ENCODE measurements around the gene MRFAP1L1.

The MRFAP1L1 gene

DNA sequence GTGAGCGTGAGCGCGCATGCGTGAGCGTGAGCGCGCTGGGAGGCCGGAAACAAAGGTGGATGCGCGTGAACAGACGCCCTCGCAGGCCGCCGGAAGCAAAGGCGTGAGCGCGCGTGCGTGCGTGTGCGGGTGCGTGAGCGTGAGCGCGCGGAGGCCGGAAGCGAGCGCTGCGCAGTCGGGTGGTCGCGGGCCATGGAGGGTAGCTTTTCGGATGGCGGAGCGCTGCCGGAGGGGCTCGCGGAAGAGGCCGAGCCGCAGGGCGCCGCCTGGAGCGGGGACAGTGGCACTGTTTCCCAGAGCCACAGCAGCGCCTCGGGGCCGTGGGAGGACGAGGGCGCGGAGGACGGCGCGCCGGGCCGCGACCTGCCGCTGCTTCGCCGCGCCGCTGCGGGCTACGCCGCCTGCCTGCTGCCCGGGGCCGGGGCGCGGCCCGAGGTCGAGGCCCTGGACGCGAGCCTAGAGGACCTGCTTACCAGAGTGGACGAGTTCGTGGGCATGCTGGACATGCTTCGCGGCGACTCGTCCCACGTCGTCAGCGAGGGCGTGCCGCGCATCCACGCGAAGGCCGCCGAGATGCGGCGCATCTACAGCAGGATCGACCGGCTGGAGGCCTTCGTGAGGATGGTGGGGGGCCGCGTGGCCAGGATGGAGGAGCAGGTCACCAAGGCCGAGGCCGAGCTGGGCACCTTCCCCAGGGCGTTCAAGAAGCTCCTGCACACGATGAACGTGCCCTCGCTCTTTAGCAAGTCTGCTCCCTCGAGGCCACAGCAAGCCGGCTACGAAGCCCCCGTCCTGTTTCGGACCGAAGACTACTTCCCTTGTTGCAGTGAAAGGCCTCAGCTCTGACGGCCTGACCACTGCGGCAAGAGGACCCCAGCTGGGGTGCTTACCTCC lies 6.6 kb upstream of the MRFAP1L1 start, which contains the start of gene BLOC1S4:
TSS of gene BLOC1S4 (plus strand) at position 157 of the 894 bp plus-strand sequence. CDS start at position 193, 36 bp downstream.
- peak; percentile 95 for DNase-seq (ENCODE audit: low spot score)

DNA sequence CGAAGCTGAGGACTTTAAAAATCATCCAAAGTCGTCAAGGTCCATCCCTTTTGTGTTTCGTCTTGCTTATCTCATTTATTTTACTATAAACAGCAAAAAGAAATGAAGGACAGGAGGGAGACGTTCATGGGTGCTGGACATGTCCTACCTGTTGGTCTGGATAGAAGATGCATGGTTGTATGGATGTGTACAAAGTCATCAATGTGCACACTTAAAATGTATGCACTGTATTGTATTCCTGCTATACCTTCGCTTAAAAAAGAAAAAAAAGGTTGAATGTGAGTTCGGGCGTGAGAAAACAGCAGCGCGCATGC lies 6.0 kb upstream of the MRFAP1L1 start:
- no peak for DNase-seq (ENCODE audit: low spot score)

DNA sequence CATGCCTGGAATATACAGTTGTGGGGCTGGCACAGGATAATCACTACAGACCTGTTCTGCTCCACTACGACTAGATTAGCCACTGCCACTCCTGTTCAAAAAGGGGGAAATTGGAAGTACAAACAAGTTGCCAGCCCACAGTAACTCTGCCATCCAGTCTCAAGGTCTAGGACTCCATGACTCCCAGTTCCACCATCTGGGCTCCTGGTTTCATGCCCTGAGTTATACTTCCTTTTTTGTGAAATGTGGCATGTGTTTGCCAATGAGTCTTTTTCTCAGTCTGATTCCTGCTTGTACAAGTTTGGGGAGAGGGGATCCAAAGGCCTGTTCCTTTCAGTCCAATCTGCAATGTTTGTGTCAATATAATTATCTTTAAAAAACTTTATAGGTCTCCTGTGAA lies 5.3 kb upstream of the MRFAP1L1 start:
- no peak for DNase-seq (ENCODE audit: low spot score)

DNA sequence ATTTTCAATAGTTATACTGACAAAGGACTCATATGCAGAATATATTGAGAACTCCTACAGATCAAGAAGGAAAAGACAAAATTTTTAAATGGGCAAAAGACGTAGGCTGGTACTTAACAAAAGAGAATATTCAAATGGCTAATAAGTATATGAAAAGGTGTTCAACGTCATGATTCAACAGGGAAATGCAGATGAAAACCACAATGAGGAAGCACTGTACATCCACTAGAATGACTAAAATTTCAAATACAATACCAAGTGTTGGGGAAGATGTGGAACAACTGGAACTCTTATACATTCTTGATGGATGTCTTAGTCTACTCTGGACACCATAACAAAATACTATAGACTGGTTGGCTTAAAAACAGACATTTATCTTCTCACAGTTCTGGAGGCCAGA lies 1.3 kb upstream of the MRFAP1L1 start:
- no peak for DNase-seq (ENCODE audit: low spot score)

DNA sequence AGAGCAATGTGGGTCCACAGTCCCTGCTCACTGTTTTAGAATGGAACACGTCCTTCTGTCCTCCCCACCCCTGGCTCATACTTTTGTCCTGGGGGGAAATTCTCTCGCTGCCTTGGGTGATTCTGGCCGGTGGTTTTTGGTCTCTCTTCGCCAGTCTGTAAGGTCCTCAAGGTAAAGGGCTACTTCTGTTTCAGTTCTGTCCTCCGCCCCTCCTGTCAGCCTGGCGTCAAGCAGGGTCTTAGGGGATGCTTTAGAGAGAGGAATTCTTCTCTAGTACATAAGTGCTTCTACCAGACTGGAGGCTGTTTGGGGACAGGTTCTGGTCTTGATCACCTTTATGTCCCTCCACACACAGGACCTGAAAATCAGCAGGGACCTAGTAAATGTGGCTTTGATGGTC lies 617 bp upstream of the MRFAP1L1 start:
- DNase-seq (ENCODE audit: low spot score), result no peak

DNA sequence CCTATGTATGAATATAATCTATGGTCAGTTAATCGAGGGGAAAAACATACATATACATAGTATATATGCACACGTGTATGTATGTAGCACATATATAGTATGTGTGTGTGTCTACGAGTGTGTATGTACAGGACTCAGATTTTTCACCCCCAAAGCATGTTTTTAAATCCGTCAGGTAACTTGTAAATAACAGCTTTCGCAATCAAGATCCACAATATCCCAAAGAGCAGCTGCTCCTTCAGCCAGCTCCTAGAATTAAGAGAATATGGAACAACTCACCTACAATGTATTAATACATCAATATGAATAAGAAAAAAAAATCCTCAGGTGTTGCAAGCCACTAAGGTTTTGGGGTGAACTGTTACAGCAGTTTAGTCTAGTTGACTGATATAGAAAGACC lies 3.5 kb downstream of the MRFAP1L1 start:
- DNase-seq (ENCODE audit: low spot score), result no peak

DNA sequence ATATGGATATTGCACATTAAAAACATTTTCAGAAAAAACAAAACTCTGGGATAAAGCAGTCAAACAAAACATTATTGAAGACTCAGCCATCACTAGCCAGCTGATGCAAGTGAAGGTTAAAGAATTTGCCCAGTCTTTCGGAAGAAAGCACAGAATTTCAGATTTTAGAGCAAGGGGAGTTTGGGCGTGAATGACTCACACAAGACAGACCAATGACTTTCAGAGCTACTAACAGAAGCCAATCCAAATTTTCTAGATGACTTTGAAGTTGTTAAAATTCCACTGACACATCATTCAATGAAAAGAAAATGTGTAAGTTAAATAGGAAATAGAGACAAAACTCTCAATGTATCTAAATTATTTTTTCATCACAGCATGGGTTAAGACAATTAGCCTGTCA lies 4.0 kb downstream of the MRFAP1L1 start:
- no peak for DNase-seq (ENCODE audit: low spot score)

DNA sequence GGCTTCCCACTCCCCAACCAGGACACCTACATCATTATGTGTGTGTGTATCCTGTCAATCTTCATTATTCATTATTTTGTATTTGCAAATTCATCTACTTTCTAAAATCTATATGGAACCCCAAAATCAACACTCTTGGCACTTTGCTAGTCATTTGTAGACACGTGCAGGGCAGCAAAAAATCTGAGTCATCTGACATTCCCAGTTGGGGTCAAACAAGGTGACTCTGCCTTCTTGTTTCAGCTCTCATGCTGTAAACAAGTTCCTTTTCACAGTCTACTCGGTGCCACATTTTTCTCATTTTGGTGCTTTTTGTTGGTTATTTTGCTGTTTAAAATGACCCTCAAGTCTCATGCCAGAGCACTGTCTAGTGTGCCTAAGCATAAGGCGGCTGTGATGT lies 5.9 kb downstream of the MRFAP1L1 start:
- no peak for DNase-seq (ENCODE audit: low spot score)

DNA sequence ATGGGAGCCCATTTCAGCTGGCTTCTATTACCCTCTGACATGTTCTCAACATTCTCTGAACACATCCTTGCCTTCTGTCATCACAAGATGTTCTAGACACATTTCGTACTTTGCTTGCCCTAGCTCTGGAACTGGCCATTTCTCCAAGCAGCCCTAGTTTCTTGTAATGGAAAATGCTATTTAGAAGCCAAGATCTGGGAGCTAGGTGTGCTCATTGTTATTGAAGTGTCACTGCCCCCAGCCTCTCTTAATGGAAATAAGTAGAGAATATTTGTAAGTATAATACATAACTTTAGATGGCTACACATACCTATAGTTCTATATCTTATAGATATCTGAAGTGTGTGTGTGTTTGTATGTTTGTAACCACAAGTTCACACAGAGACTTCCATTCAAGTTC lies 6.9 kb downstream of the MRFAP1L1 start:
- no peak for DNase-seq (ENCODE audit: low spot score)

DNA sequence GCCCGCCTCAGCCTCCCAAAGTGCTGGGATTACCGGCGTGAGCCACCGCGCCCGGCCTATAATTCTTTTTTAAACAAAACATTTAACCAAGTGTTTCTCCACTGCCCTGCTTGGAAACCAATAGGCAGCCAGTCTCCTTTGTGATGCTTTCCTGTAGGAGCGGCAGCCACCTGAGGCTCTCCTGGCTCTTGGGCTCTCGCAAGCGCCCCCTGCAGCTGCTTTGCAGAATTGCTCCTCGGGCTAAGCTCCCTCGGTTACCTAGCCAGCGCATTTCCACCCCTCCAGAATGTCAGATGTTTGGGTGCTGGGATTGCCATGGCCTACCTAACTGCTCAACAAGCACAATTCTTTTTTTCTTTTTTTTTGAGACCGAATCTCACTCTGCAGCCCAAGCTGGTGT lies 8.3 kb downstream of the MRFAP1L1 start:
- DNase-seq (ENCODE audit: low spot score), result no peak

DNA sequence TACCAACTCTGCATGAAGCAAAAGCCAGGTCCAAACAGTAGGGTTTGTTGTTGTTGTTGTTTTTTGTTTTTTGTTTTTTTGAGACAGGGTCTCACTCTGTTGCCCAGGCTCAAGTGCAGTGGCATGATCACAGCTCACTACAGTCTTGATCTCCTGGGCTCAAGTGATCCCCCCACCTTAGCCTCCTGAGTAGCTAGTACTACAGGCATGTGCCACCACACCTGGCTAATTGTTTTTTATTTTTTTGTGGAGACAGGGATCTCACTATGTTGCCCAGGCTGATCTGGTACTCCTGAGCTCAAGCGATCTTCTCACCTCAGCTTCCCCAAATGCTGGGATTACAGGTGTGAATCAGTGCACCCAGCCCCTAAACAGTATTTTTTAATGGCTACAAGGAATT lies 9.8 kb downstream of the MRFAP1L1 start:
- DNase-seq (ENCODE audit: low spot score), result no peak

DNA sequence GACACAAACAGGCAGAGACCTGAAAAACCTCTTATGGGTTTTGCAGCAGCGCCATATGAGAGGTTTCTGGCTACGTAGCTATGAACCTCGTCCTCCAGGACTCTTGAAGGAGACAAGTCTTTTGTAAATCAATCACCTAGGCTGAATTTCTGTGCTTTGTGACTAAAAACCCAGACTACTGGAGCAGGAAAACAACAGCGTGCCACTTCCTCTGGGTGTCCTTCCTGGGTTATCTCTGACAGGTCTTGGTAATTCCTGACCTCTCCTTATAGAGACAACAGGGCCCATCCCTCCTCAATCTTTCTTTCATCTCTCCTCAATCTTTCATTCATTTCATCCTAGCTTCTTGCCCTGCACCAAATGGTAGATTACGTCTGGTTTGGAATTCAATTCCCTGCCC lies 10.3 kb downstream of the MRFAP1L1 start:
- no peak for DNase-seq (ENCODE audit: low spot score)

DNA sequence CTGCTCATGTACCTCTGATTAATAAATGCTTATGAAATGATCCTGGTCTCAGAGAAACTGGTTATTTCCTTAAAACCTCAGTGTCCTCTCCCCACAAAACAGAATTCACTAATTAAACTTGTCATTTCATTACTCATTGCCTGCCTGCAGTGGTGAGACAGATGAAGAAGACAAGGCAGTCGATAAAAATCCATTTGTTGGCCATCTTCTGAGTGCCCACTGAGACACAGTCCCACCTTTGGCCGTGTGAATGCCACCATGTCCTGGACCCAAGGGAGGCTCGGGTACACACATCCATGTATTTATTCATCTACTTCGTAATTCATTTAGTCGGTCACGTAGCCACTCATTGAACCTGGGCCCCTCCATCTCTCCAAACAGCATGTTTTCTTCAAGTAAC lies 12.5 kb downstream of the MRFAP1L1 start:
- no peak for DNase-seq (ENCODE audit: low spot score)

DNA sequence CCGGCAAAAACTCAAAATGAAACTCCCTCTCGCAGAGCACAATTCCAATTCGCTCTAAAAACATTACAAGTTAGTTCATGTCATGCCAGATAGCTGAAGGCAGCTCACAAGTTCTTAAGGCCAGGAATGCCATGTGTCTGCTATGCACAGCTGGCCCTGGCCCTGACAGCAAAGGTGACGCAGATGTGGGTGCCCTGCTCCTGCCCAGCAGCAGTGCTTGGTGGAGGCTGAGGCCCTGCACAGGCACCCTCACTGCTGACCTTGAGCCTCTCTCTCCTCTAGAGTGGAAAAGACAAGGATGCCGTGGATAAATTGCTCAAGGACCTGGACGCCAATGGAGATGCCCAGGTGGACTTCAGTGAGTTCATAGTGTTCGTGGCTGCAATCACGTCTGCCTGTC lies 13.1 kb downstream of the MRFAP1L1 start:
- no peak for DNase-seq (ENCODE audit: low spot score)

DNA sequence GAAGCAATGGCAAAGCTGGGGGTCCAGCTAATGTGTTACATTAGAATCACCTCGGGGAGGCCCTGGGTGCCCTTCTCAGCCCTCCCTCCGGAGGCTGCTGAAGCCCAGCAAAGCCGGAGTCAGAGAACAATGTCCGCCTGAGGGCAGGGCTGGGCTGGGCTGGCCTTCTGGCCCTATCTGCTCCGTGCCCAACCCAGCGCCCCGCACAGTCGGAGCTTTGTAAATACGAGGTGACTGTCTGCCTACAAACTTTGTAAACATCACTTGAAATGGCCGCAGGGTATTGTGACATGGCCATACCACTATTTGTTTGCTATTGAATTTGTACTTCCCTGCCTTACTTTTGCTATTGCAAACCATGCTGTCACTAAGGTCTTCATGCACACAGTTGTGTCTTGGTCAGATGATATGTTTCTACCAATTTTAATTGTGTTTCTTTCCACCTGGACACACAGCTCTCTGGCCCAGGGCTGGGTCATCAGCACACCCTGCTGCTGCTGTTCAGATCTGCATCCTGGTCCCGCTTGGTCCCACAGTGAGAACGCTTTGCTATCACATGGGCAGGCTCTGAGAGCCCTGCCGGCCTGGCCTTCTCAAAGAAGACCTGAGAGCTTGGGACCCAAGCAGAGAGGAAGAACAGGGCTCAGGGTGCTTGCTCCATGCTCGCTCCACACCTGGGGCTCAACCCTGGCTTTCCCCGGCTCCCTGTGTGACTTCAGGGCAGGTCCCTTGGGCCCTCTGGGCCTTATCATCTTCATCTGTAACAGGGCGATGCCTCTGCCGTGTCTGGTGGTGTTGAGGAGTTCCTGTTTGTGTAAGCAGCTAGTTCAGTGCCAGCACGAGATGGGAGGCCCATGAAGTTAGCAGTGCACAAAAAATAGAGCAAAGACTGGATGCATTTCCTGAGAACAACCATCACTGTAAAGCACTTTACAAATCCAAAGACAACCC lies 13.7 kb downstream of the MRFAP1L1 start:
- DNase-seq (ENCODE audit: low spot score), result no peak

DNA sequence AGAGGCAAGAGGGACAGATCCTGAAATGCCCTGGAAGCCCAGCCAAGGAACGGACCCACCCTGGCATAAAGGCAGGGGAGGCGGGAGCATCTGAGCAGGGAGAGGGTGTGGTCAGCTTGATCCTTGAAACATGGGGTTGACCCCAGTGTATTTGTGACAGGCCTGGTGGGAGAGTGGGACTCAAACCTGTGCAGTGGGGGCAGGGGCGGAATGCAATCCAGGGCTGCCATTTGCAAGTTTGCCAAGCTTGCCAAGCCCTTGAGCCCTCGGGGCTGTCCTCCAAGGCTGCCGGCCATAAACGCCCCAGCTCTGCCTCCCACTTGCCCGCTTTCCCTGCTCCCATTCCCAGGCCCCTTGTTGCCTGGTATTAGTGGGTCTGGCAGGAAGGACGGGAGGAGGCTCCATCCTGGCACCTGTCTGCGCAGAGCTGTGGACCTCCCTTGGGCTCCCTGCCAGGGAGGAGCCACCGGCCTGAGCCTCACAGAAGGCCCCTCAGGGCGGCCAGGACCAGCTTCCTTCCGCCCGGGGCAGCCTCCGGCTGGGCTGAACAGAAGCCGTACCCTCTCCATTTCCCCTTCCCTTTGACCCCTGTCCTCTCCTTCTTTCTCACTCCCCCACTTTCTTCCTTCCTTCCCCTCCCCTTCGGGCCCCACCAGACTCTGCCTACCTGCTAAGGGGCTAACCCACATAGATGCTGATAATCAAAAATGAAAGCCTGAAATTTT lies 15.3 kb downstream of the MRFAP1L1 start:
- DNase-seq (ENCODE audit: low spot score), result no peak

DNA sequence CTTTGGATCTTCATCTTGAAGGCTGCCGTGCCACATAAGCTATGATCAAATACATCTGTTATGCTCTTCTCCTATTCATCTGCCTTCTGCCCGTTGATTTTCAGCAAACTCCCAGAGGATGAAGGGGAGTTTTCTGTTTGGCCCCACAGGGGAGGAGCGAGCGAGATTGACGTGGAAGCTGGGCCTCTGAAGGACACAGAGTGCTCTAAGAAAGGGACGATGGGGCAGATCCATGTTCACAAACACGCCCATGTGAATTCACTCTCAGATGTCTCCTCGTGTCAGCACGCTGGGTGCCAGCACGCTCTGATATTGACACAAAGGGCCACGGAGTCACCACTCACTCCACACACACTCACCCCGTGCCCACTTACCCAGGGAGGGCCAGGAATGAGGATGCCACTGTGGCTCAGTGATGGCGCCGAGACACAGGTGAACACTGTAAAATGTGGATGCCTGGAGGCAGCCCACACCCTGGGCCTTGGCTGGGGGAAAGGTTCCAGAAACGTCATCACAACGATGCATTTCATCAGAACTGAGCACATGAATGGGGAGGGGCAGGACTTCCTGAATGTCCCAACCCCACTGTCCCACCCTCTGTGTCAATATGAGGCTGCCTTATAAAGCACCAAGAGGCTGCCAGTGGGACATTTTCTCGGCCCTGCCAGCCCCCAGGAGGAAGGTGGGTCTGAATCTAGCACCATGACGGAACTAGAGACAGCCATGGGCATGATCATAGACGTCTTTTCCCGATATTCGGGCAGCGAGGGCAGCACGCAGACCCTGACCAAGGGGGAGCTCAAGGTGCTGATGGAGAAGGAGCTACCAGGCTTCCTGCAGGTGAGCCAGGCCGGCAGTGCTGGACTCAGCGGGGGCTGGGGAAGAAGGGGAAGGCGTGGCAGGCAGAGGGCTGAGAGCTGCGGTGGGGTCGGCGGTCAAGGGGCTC lies 16.2 kb downstream of the MRFAP1L1 start, which contains the start of gene S100P:
TSS of gene S100P (plus strand) at position 648 of the 946 bp plus-strand sequence. CDS start at position 703, 55 bp downstream.
- DNase-seq (ENCODE audit: low spot score), result no peak

DNA sequence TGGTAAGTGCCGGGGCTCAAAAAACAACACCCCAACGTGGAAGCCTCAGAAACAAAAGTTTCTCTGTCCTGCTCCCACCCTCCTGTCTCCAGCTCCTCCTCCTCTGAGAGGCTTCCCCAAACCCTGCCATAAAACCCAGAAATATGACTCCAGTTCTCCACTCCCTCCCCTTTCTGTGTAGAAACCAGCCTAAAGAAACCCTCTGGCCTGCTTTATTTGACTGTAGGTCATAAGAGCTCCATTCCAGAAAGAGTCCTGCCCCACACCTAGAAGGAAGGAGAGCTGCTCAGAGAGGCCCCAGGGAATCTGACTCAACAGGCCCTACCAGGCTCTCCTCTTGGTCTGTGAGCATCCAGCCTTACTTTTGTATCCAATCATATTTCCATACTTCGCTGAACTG lies 16.9 kb downstream of the MRFAP1L1 start:
- no peak for DNase-seq (ENCODE audit: low spot score)

DNA sequence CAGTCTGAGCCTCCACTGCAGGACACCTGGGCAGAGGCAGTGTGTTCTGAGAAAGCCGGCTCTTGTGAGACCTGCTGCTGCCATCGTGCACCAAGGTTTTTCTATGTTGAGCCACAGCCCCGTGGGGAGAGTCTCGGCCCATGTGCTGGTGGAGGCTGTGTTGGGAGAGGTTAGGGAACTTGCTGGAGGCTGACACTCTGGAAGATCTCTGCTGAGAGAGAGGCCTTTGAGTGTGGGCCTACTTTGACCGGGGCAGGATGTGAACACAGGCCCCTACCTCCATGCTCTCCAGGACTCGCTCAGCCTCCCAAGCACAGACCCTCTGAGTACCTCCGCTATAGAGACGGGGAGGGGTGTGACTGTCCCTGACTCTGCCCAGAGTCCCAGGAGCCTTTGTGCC lies 17.3 kb downstream of the MRFAP1L1 start:
- DNase-seq (ENCODE audit: low spot score), result no peak

DNA sequence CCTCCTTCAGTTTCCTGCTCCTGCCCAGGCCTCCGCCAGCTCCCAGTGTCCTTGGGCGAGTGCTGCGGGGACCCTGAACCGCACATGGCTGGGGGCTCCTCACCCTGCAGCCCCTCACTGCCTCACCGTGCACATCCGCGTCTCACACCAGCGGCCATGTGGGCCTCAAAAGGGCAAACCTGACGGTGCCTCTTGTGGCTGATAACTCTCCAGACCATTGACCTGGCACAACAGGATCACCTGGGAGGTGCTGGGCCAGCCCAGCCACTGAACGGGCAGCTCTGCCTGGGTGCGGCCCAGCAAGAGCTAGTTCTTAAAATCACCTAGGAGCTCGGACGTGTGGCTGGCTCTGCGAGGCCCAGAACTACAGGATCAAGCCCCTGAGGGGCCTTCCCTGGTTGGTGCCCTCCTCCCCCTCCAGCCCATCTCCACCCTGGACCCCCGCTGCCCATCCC lies 20.1 kb downstream of the MRFAP1L1 start:
- no peak for DNase-seq (ENCODE audit: low spot score)

All from Ammon's horn (tissue), 1 donor.